Measurements from ENCODE around the gene EXOSC2.

DNA sequence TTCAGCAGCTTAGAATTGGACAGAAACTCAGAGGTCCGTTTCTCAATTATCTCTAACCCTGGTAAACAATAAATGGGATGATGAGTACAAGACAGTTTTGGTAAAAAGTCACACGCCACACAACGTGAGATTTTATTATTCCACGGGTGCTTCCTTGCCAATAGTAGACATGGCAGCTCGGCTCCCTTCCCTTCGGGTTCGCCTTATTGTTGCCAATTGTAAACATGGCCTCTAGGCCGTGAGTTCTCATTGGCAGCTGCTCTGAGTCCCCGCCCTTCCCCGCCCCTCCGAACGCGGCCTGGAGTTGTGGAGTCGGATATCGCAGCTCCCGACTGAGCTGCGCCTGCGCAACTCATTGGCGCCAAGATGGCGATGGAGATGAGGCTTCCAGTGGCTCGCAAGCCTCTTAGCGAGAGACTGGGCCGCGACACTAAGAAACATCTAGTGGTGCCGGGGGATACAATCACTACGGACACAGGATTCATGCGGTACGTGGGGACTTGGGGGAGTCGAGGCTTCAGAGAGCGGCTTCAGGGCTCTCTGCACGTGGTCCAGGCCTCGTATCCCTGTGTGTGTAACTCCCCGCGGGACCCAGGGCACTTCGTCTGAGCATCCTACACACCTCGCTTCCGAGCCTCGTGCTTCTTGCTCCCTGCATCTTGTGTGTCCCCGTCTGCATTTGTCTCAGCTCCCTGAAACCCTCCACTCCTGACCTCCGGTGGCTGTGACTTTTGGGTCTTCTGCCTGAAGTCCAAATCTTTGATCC is at the start of gene EXOSC2:
- TF ChIP-seq, protein P1, sequence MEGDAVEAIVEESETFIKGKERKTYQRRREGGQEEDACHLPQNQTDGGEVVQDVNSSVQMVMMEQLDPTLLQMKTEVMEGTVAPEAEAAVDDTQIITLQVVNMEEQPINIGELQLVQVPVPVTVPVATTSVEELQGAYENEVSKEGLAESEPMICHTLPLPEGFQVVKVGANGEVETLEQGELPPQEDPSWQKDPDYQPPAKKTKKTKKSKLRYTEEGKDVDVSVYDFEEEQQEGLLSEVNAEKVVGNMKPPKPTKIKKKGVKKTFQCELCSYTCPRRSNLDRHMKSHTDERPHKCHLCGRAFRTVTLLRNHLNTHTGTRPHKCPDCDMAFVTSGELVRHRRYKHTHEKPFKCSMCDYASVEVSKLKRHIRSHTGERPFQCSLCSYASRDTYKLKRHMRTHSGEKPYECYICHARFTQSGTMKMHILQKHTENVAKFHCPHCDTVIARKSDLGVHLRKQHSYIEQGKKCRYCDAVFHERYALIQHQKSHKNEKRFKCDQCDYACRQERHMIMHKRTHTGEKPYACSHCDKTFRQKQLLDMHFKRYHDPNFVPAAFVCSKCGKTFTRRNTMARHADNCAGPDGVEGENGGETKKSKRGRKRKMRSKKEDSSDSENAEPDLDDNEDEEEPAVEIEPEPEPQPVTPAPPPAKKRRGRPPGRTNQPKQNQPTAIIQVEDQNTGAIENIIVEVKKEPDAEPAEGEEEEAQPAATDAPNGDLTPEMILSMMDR (IDR thresholded peaks at IDR 0.05), result peak in 1 of 3 experiments; percentile 28
- TF ChIP-seq POLR2A (IDR thresholded peaks at IDR 0.05; ENCODE audit: low read depth) (no peak), EP300 (IDR thresholded peaks at IDR 0.05) (no peak)

Data from esophagus muscularis mucosa (tissue), 4 donors.